Measurements from ENCODE around the gene TRAF3IP3.

TRAF3IP3 gene

DNA sequence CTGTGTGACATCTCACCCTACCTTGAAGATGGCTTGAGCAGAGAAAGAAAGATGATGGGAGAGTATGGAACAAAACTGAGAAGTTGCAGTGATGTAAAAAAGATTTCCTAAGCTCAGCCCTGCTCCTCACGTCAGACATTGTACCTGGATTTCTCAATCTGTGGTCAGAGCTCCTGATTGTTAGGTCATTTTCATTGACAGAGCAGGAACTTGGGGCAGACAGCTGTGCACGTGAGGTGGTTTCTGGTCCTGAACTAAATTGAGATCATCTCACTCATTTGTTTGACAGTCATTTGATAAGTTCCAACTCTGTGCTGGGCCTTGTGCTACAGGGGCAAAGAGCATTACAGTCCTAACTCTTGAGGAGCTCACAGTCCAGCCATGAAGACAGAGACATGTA is 10.2 kb downstream of the TRAF3IP3 start:
- no peak for DNase-seq (ENCODE audit: extremely low read depth in 1 of 2, low read depth in 1 of 2)

DNA sequence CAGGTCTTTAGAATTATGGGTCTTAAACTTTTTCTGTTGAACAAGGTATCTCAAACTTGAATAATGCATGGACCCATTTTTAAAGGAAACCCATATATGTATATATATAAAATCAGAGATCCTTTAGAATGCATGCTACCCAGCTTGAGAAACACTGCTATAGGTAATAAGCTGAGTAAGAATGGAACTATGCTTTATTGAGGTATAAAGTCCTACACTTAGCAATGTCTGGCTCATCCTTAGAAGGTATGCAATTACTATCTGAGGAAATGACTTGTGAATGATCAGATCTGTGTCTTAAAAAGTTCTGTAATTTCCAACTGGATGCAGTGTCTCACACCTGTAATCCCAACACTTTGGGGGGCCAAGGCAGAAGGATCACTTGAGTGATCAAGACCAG is 11.2 kb downstream of the TRAF3IP3 start:
- no peak for DNase-seq (ENCODE audit: extremely low read depth in 1 of 2, low read depth in 1 of 2)

DNA sequence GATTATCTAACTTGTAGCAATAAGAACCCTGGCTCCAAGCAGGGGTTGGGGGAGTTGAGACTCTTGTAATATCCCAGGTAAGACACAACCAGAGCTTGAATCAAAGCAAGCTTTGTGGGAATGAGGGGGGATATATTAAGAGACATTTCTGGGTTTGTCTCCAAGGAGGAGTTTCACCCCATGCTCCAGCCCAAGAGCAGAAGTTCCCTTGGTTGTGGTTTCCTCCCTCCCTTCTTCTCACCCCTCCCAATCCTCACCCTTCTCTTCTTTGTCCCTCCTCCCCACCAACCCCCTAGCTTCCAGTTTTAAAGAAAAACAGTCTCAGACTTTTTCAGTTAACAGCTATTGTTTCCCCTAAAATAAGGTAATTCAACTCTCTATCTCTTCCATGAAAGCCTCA is 11.9 kb downstream of the TRAF3IP3 start:
- DNase-seq (ENCODE audit: extremely low read depth in 1 of 2, low read depth in 1 of 2) = no peak

DNA sequence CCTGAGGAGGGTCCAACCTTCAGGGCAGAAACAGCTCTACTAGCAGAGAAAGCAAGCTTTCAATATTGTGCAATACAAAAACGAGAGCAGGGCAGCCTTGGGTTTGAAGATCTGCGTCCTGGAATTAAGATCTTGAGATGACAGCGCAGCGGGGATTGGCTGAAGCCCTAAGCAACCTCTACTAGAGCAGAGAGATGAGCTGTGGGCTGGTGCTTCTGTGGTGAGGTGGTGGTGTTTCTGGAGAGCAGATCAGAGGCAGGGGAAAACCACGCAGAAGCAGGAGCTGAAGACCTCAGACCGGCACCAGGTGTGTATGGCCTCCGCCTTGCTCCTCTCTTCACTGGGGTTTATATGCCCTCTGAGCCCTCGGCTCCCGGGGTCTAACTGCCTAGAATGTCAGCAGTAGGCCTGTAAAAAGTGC is 12.5 kb downstream of the TRAF3IP3 start:
- peak; percentile 56 to 59 for DNase-seq (ENCODE audit: extremely low read depth in 1 of 2, low read depth in 1 of 2)

DNA sequence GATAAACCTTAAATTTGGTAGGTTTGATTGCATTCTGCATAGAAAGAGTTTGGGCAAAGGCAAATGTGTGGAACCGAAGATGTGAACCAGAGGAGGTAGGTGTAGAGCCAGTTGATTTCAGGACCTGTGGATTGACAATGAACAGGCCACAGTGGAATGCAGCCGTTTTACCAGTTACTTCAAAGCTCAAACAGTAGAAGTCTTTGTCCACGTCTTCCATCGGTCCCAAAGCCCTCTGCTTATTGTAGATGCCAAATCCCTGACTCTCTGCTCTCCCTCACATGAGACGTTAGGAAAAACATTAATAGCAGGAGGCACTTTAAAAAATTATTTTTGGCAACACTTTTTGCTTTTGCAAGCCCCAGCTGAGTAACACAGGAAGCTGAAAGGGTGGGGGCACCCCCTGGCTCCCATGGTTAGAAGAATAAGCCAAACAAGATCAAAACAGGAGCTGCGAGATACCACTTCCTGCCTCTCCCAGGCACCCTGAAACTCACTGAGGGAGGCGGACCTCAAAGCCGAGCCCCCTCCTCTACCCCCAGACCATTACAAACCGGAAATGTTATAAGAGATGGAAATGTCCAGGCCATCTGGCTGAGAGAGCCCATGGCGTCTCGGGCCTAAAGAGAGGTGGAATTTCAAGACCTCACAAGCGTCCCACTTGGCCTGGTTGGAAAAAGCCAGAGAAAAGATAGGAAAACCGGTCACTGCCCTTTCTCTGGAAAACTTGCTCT is 13.5 kb downstream of the TRAF3IP3 start:
- DNase-seq (ENCODE audit: extremely low read depth in 1 of 2, low read depth in 1 of 2) = peak in 1 of 2 donors; percentile 51

DNA sequence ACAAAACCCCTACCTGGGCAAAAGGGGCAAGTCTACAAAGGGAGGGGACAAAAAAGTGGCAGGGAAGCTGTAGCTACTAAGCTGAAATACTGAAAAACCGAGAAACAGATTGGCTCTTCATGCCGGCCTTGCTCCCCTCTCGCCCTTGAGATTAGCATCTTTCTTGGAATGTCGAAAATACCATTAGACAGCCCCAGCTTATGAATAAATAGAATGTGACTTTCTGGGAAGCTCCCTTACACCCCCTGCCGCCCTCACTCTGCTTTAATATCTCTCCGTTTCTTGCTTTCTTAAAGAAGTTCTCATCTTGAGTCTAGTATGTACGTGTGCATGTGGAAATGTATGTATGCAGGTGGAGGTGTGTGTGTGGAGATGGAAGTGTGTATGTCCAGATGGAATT is 14.1 kb downstream of the TRAF3IP3 start:
- no peak for DNase-seq (ENCODE audit: extremely low read depth in 1 of 2, low read depth in 1 of 2)

DNA sequence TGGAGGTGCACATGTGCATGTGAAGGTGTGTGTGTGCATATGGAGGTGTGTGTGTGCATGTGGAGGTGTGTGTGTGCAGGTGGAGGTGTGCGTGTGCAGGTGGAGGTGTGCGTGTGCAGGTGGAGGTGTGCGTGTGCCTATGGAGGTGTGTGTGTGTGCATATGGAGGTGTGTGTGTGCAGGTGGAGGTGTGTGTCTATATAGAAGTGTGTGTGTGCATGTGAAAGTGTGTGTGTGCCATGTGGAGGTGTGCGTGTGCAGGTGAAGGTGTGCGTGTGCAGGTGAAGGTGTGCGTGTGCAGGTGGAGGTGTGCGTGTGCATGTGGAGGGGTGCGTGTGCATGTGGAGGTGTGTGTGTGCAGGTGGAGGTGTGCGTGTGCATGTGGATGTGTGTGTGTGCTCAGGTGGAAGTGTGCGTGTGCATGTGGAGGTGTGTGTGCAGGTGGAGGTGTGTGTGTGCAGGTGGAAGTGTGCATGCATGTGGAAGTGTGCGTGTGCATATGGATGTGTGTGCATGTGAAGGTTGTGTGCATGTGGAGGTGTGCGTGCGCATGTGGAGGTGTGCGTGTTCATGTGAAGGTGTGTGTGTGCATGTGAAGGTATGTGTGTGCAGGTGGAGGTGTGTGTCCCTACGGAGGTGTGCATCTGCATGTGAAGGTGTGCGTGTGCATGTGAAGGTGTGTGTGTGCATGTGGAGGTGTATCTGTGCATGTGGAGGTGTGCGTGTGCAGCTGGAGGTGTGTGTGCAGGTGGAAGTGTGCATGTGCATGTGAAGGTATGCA is 15.0 kb downstream of the TRAF3IP3 start:
- no peak for DNase-seq (ENCODE audit: extremely low read depth in 1 of 2, low read depth in 1 of 2)

DNA sequence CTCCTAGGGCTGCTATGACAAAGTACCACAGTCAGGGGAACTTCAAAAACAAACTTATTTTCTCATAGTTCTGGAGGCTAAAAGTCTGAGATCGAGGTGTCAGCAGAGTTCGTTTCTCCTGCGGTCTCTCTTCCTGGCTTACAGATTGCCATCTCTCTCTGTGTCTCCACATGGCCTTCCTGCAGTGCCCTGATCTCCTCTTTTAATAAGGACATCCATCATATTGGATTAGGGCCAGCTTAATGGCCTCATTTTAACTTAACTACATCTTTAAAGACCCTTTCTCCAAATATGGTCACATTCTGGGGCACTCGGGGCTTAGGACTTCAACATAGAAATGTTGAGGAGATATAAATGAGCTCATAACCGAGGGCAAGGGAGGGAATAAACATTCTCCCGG is 16.3 kb downstream of the TRAF3IP3 start:
- no peak for DNase-seq (ENCODE audit: extremely low read depth in 1 of 2, low read depth in 1 of 2)

DNA sequence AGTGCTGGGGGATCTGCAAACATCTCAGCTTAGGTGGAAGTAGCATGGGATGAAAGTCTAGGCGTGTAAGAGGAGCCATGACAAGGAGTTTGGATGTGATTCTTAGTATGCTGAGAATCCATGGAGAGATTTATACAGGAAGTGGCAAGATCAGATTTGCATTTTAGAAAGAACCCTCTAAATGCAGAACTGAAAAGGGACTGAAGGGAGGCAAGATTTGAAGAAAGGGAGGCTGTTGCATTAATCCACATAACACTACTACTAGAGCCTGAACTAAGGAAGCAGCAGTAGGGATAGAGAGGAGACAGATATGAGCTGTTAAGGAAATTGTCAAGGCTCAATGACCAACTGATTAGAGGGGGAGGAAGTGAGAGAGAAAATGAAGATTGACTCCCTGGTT is 18.7 kb downstream of the TRAF3IP3 start:
- no peak for DNase-seq (ENCODE audit: extremely low read depth in 1 of 2, low read depth in 1 of 2)

DNA sequence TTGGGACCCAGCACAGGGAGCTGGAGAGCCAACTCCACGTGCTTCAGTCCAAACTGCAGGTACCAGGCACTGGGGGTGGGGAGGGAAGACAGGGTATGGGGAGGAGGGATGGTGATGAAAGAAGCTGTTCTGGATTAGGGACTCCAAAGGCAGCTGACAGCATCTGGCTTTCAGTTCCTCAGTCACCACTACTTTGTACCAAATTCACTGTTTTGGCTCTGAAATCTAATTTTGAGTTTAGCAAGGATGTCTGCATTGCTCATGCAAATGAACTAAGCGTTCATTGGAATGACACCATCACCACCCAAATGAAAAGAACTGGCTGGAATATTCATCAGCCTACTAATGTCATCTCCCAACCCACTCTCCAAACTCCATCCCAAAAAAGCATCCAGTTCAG is 19.8 kb downstream of the TRAF3IP3 start:
- DNase-seq (ENCODE audit: extremely low read depth in 1 of 2, low read depth in 1 of 2) = no peak

DNA sequence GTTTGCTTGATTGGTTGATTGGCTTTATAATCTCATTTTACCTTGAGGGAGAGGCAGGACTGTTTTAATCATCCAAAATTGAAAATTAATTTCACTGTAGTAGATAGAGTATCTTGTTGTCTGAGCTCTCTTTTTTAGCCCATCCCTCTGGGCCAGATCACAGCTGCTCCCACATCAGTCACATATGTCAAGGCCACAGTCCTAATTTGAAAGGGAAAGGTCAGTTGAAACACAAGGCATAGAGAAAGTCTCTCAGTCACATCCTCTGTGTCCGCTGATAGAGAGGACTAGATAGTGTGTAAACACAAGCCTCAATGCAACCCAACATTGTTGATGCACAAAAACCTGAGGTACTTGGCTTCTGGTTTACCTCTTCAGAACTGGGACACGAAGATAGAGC is 21.7 kb downstream of the TRAF3IP3 start:
- DNase-seq (ENCODE audit: extremely low read depth in 1 of 2, low read depth in 1 of 2) = no peak

DNA sequence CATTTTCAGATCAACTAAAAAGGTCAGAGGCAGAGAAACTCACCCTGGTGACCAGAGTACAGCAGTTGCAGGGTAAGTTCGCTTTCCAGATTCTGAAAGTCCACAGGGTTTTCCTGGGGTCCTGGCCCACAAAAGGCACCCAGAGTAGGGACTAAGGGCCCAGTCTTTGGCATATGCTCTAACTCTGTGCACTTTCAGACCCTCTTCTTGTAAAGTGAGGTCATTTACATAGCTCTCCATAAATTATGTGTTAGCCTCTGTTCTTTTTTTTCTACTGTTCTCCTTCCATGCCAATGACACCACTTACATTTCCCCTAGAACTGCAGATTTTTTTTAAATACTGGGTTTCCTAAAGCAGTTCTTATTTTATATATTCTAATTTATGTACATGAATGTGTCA is 22.2 kb downstream of the TRAF3IP3 start:
- DNase-seq (ENCODE audit: extremely low read depth in 1 of 2, low read depth in 1 of 2) = no peak

DNA sequence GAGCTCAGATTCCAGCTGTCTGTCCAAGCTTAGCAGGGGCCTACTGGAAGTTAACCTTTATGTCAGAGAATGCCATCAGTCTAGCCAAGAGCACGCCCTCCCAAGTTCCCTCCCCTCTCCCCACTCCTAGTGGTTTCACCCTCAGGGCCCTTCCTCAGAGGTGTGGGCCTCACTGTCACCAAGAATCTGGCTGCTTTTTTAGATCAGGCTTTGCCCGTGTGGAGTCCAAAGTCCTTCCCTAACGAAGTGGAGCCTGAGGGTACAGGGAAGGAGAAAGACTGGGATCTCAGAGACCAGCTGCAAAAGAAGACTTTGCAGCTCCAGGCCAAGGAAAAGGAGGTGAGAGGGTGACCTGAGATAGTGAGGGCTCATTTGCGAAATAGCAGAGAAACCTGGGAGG is 24.4 kb downstream of the TRAF3IP3 start:
- no peak for DNase-seq (ENCODE audit: extremely low read depth in 1 of 2, low read depth in 1 of 2)

DNA sequence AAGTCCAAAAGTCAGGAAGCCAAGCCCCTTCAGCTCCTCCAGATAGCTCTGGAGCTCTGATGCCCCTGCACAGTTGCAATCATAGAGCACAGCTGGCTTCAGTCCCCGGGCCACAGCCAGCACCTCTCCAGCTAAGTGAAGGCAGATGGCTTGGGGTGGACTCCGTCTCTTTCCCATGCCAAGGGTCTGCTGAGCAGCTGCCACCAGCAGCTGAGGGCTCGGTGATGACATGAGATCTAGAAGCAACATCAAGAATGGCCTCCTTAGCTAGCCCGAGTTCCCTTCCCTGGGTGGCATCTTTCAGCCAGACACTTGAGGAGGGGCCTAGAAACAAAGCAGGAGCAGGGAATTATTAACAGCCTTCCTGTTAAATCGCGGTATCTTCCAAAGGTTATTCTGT is 27.5 kb downstream of the TRAF3IP3 start:
- no peak for DNase-seq (ENCODE audit: extremely low read depth in 1 of 2, low read depth in 1 of 2)

DNA sequence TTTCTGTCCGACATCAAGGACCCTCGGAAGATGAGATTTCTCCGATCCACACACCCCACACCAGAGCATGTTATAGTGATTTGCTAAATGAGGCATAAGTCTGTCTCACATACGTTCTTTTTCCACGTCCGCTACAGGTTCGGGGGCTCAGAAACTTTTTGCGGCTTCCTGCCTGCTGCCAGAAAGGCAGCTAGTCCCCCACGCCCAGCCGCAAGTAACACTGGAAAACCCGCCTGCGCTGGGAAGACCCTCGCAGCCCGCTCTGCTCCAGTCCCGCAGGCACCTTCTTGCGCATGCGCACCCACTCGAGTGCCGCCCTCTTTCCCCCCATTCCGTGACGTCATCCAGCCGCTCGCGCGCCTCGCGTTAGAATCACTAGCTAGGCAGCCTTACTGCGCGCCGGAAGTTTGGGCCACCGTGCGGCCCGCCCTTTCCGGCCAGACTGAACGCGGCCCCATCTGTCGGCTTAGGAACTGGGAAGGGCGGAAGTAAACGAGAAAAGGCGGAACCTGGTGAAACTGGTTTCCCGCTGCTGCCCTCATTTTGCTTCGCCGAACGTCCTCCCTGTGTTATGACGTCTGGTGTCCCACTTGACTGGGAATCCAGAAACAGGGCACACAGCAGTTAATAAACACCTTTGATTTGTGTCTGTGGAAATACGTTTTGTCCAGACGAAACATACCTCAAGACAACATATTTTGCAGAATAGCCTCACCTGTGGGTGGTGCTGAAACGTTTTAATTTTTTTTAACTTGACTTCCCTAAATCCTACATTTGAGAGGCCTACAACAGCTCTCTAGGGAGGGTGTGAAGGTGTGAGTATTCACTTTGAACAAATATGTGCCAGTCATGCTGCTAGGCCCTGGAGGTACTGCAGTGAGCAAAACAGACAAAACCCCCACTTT is 28.7 kb downstream of the TRAF3IP3 start, which contains the start of gene C1orf74:
C1orf74 (minus strand) TSS at position 295 of the 905 bp plus-strand sequence. CDS start 925 bp downstream, outside the sequence.
- peak; percentile 99 to 100 for DNase-seq (ENCODE audit: extremely low read depth in 1 of 2, low read depth in 1 of 2)

DNA sequence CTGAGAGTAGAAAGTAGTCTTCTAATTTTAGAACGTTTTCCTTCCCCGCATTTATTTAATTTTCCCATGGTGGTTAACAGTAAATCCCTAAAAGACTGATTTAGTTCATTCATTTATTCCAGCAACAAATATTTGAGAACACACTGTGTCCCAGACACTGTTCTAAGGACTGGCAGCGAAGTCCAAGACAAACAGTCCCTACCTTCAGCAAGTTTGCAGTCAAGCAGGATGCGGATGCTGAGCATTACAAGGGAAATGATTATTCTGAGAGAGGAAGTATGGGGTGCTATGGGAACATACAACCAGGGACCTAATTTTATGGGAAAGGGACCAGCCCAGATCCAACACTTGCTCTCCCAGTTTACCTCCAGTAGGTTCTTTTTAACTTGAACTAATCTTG is 29.7 kb downstream of the TRAF3IP3 start:
- no peak for DNase-seq (ENCODE audit: extremely low read depth in 1 of 2, low read depth in 1 of 2)

DNA sequence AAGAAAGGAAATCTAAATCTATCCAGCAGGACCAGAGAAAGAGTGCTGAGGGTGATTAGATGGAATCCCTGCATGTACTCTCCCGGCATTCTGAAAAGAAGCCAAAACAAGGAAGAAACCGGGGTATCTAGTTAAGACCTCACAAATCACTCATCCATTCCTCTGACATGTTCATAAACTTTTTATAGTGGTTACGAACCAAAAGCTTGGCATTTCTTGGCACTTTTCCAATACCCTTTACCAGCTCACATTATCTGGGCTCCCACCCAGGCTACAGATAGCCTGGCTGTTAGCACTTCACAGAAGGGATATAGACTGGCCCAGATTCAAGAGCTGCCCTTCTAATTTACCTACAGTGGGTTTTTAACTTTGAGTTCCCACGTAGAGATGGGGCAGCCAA is 30.3 kb downstream of the TRAF3IP3 start:
- no peak for DNase-seq (ENCODE audit: extremely low read depth in 1 of 2, low read depth in 1 of 2)

DNA sequence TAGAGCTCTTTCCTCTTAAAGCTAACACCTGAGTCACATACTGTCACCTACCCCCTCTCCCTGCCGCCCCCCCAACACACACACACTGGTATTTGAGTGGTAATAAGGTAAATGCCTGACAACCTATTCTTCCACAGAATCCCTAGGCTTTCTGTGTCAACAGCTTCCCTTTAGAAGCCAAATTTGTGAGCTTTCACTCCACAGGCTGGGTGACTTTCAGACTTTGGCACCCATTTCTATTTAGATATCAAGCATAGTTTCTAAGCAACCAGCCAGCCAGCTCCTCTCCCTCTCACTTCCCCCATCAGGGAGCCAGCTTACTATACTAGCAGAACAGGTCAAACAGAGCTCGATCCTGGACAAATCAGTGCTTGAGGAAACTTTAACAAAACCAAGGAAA is 31.7 kb downstream of the TRAF3IP3 start:
- DNase-seq (ENCODE audit: extremely low read depth in 1 of 2, low read depth in 1 of 2) = no peak

DNA sequence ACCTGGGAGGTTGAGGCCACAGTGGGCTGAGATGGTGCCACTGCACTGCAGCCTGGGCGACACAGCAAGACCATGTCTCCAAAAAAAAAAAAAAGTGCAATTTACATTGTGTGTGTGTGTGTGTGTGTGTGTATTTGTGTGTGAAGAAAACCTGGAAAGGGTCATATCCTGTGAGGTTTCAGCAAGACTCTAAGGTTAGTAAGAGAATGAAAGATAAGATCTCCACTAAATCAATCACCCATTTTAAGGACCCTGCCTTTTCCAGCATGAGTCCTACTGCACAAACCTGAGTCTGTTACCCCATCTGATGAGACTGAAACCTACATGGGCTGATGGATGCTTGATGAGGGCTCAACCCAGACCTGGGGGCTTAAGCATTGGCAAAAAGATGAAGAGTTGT is 33.4 kb downstream of the TRAF3IP3 start:
- no peak for DNase-seq (ENCODE audit: extremely low read depth in 1 of 2, low read depth in 1 of 2)

DNA sequence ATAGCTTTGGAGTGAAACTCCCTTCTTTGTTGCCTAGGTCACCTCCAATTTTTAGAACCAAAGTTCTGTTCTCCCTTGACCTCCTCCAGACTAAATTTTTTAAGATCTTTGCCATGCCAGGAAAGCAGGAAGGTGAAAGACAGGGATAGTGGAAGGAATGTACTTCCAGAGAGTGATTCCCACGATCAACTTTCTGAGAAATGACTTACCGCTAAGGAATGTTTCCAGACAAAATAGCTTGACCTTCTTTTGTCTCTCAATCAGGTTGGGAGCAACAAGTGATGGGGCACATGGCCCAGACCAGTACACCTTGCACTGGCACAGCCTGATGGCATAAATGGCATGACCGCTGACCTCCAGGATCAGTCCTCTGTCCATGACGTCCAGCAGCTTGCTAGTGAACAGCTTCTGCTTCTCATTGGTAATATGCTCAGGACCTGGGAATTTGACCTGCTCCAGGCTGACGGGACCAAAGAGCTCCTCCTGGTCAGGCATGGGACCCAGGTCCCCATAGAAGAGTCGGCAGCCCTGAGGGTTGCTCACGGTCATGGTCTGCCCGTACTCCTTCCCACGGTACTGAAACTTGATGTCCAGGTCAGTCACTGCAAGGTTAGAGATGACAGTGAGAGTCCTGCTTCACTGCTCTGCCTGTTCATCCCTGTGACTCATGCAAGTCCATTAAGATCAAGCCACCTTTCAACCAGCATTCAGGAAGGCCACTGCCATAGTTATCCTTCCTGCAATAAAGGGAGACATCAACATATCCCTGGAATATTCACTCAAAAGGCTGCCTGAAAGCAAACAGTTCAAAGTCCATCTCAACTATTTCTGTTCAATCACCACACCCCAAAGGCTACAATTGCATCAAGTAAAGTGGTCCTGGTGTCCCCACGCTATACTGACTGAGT is 34.7 kb downstream of the TRAF3IP3 start:
- DNase-seq (ENCODE audit: extremely low read depth in 1 of 2, low read depth in 1 of 2) = no peak

Data from activated CD8-positive, alpha-beta memory T cell treated with anti-CD3 and anti-CD28 coated beads for 1 hour (primary cell).